Caco-2 (cell line): ENCODE results near the gene FES. TPM values are rescaled to one million over a fixed set of nuclear protein-coding genes. Genes with fewer than 3 reads are reported as not detected.

Source experiments
- BruUV-seq: library from RNA; stranded (reverse); fragments of 400-500 nt; replicated peaks from 2 replicates; lab custom pipeline; 2021; lab: Mats Ljungman, UMichigan
- CTCF ChIA-PET: fragments of 300-600 bp; sonication (Branson Sonifier 250); formaldehyde crosslinking; loops from one replicate; lab custom pipeline; 2022; ENCODE audit warnings: antibody characterized with exemption; lab: Charles Lee
- POLR2A ChIA-PET: fragments of 300-600 bp; sonication (Branson Sonifier 250); formaldehyde crosslinking; loops from one replicate; lab custom pipeline; 2022; ENCODE audit warnings: antibody characterized with exemption; lab: Charles Lee
- DNase-seq, 2 experiments: peaks; one replicate each; pipeline versions ENCODE4 v3.0.0 to v3.0.0-alpha.2; 2020 to 2022
- H3K27me3 ChIP-seq: replicated peaks from 2 replicates; pipeline ENCODE4 v1.6.0; 2011; ENCODE audit warnings: low read length; ENCODE audit not compliant: control insufficient read depth, insufficient read depth
- H3K36me3 ChIP-seq: 2 replicates; pipeline ENCODE4 v1.5.1; 2011; ENCODE audit warnings: low read length; ENCODE audit not compliant: control insufficient read depth, insufficient read depth
- H3K4me1 ChIP-seq: fragments of 250-450 bp; sonication (Bioruptor Pico); 2 replicates; pipeline ENCODE4 v1.5.1; 2020; ENCODE audit warnings: mild to moderate bottlenecking
- H3K4me3 ChIP-seq: 2 replicates; pipeline ENCODE4 v1.5.1; 2011; ENCODE audit warnings: low read depth, mild to moderate bottlenecking, control low read depth, low read length
- H3K9me3 ChIP-seq: fragments of 250-450 bp; sonication (Bioruptor Pico); 2 replicates; pipeline ENCODE4 v1.5.1; 2020; ENCODE audit warnings: mild to moderate bottlenecking, moderate library complexity
- H3K27ac Mint-ChIP-seq: one replicate; pipeline ENCODE4 v1.8.0; 2022; ENCODE audit warnings: mixed read lengths; ENCODE audit not compliant: unreplicated experiment
- H3K27me3 Mint-ChIP-seq: one replicate; pipeline ENCODE4 v1.8.0; 2022; ENCODE audit warnings: mixed read lengths; ENCODE audit not compliant: insufficient read depth, unreplicated experiment
- H3K36me3 Mint-ChIP-seq: one replicate; pipeline ENCODE4 v1.8.0; 2022; ENCODE audit warnings: mild to moderate bottlenecking, mixed read lengths; ENCODE audit not compliant: insufficient read depth, unreplicated experiment
- H3K4me1 Mint-ChIP-seq: one replicate; pipeline ENCODE4 v1.8.0; 2022; ENCODE audit warnings: low read depth, mixed read lengths; ENCODE audit not compliant: unreplicated experiment
- H3K4me3 Mint-ChIP-seq: one replicate; pipeline ENCODE4 v1.8.0; 2022; ENCODE audit warnings: mild to moderate bottlenecking, moderate library complexity, mixed read lengths; ENCODE audit not compliant: unreplicated experiment
- H3K9me3 Mint-ChIP-seq: one replicate; pipeline ENCODE4 v1.8.0; 2022; ENCODE audit warnings: mixed read lengths; ENCODE audit not compliant: unreplicated experiment
- intact Hi-C: fragments of 100-400 bp; cut with micrococcal nuclease; formaldehyde crosslinking; loops from one replicate; pipeline ENCODE4 v1.10.0; 2022; ENCODE audit not compliant: unreplicated experiment
- total RNA-seq: library from RNA; stranded (reverse); gene quantifications from 2 replicates; pipeline ENCODE4 v1.2.3, GENCODE V29; 2022
- TF ChIP-seq, protein P1 (sequence below), 2 experiments: fragments of 200-600 bp in 1 of 2; IDR thresholded peaks; 1 replicate in 1 of 2; 2 replicates in 1 of 2; pipeline versions ENCODE4 v1.5.1 to v1.8.0; 2011 to 2022; ENCODE audit warnings: antibody characterized with exemption in 1 of 2, control low read depth in 1 of 2, inconsistent platforms in 1 of 2, low read depth in 1 of 2, low read length in 1 of 2, mild to moderate bottlenecking in 1 of 2, moderate library complexity in 1 of 2; ENCODE audit not compliant: insufficient read depth in 1 of 2, severe bottlenecking in 1 of 2, unreplicated experiment in 1 of 2

The FES gene
- total RNA-seq, 1 experiment from 2014 or later: 1.7 TPM

DNA sequence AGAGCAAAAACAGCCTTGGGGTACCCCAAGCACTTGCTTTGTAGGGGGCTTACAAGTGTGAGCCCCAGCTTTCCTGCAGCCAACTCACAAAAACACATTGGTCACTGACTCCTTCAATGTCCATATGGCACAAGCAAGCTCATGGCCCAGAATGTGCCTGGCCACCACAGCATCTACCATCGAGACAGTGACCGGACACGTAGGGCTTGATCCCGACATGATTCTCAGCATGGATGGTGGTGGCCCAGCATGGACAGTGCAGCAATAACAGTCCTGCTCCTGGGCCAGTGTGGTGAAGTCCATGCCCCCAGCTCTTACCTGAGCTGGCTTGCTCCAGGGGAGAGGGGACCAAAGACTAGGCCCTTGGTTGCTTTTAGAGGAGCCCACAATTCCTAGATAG is 56.7 kb downstream of the FES start:
- Mint-ChIP-seq H3K4me1 (peaks cover 5% of the 10 kb centered on the region), H3K27ac (no peak overlapping the region), H3K36me3 (peaks cover 64% of the 10 kb centered on the region), H3K4me3 (no peak overlapping the region), H3K9me3 (no peaks in the 10 kb centered on the region), H3K27me3 (no peaks in the 10 kb centered on the region)
- 0 out of 2 replicates have a peak, but pooled peaks cover 2% of the 10 kb centered on the region for H3K4me1 ChIP-seq
- no peaks in the 10 kb centered on the region for H3K9me3 ChIP-seq
- ChIA-PET CTCF (no interaction called here), POLR2A (no interaction called here)
- H3K36me3 ChIP-seq: peaks cover 2% of the 10 kb centered on the region; the same call in 1 of the 2 replicates
- no peak overlapping the region for H3K4me3 ChIP-seq
- TF ChIP-seq, protein P1, sequence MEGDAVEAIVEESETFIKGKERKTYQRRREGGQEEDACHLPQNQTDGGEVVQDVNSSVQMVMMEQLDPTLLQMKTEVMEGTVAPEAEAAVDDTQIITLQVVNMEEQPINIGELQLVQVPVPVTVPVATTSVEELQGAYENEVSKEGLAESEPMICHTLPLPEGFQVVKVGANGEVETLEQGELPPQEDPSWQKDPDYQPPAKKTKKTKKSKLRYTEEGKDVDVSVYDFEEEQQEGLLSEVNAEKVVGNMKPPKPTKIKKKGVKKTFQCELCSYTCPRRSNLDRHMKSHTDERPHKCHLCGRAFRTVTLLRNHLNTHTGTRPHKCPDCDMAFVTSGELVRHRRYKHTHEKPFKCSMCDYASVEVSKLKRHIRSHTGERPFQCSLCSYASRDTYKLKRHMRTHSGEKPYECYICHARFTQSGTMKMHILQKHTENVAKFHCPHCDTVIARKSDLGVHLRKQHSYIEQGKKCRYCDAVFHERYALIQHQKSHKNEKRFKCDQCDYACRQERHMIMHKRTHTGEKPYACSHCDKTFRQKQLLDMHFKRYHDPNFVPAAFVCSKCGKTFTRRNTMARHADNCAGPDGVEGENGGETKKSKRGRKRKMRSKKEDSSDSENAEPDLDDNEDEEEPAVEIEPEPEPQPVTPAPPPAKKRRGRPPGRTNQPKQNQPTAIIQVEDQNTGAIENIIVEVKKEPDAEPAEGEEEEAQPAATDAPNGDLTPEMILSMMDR (IDR thresholded peaks at IDR 0.05; ENCODE audit: insufficient read depth in 1 of 2, low read depth in 1 of 2, low read length in 1 of 2, severe bottlenecking in 1 of 2, unreplicated experiment in 1 of 2): no peak
- no peaks in the 10 kb centered on the region for H3K27me3 ChIP-seq
- no TSS peak for BruUV-seq
- no peak for DNase-seq
- intact Hi-C loops: no loop called here

DNA sequence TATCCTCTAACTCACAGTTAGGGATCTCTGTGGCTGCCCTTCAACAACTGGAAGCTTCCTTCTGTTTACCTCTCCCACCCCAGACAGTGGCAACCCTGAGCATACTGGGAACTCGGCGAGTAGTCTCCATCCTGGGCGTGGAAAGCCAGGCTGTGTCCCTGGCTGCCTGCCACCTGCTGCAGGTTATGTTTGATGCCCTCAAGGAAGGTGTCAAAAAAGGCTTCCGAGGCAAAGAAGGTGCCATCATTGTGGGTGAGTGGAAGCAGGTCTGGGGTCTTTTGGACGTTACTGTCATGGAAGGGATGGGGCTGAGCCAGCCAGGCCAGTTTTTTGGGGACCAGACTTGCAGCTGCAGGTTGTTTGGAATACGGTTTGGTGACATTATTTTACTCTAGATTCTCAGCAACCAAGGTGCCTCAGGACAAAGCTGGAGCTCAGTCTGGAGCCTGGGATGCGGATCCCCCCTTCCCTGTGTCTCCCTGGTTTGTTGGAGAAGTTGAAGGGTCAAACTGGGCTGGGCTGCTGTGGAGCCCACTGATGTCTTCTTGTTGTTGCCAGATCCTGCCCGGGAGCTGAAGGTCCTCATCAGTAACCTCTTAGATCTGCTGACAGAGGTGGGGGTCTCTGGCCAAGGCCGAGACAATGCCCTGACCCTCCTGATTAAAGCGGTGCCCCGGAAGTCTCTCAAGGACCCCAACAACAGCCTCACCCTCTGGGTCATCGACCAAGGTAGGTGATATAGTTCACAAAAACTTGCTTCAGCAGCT is 58.2 kb downstream of the FES start:
- no peak for DNase-seq
- H3K4me3 Mint-ChIP-seq: no peak overlapping the region
- TF ChIP-seq, protein P1 (IDR thresholded peaks at IDR 0.05; ENCODE audit: insufficient read depth in 1 of 2, low read depth in 1 of 2, low read length in 1 of 2, severe bottlenecking in 1 of 2, unreplicated experiment in 1 of 2): no peak
- H3K9me3 Mint-ChIP-seq: no peaks in the 10 kb centered on the region
- peaks cover 3% of the 10 kb centered on the region; the same call in 1 of the 2 replicates for H3K36me3 ChIP-seq
- H3K4me1 Mint-ChIP-seq: no peaks in the 10 kb centered on the region
- no peaks in the 10 kb centered on the region for H3K9me3 ChIP-seq
- no peak overlapping the region for H3K4me3 ChIP-seq
- POLR2A ChIA-PET: interaction anchor here (1.4 kb wide), 1 partner anchor 12 kb away, joined by 15 read pairs; the partner anchor contains the start of gene RCCD1
- H3K36me3 Mint-ChIP-seq: peaks cover 54% of the 10 kb centered on the region
- BruUV-seq: no TSS peak
- CTCF ChIA-PET: interaction anchor here (1.0 to 1.8 kb wide), 3 partner anchors 8 to 11 kb away, joined by 3 to 5 read pairs (median 4); partner anchors contain the start of genes HDDC3 and UNC45A
- no peak overlapping the region for H3K27ac Mint-ChIP-seq
- H3K27me3 ChIP-seq: no peaks in the 10 kb centered on the region
- intact Hi-C loops: no loop called here
- H3K27me3 Mint-ChIP-seq: no peaks in the 10 kb centered on the region
- H3K4me1 ChIP-seq: no peaks in the 10 kb centered on the region

DNA sequence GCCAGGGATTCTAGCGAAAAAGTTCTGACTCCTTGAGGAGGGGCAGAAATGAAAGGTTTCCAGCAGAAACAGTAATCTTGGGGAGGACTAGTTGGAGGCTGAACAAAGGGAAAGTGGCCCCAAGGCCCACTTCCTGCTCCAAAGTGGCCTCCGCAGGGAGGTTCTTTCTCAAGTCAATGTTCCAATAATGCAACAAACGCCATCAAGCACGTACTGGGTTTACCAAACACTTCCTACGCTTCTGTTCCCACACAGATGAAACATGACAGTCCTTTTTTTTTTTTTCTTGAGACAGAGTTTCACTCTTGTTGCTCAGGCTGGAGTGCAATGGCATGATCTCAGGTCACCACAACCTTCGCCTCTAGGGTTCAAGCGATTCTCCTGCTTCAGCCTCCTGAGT is 60.8 kb downstream of the FES start:
- Mint-ChIP-seq H3K36me3 (peaks cover 61% of the 10 kb centered on the region), H3K4me1 (no peaks in the 10 kb centered on the region), H3K9me3 (no peaks in the 10 kb centered on the region), H3K27ac (no peak overlapping the region), H3K27me3 (no peaks in the 10 kb centered on the region), H3K4me3 (no peak overlapping the region)
- Histone ChIP-seq H3K36me3 (peaks cover 1% of the 10 kb centered on the region; the same call in 1 of the 2 replicates), H3K4me3 (no peak overlapping the region), H3K9me3 (no peaks in the 10 kb centered on the region), H3K27me3 (no peaks in the 10 kb centered on the region), H3K4me1 (no peaks in the 10 kb centered on the region)
- intact Hi-C loops: no loop called here
- TF ChIP-seq, protein P1 (IDR thresholded peaks at IDR 0.05; ENCODE audit: insufficient read depth in 1 of 2, low read depth in 1 of 2, low read length in 1 of 2, severe bottlenecking in 1 of 2, unreplicated experiment in 1 of 2): no peak
- no TSS peak for BruUV-seq
- ChIA-PET POLR2A (no interaction called here), CTCF (no interaction called here)
- no peak for DNase-seq

Other genes with a start within 250 kb of the FES start
- gene BLM, start 167.2 kb upstream of the FES start, total RNA-seq: 15.6 and 18.1 TPM in 2 replicates
- gene FURIN, start 15.9 kb upstream of the FES start, total RNA-seq: 41.5 and 43.0 TPM in 2 replicates
- gene MAN2A2, start 18.8 kb downstream of the FES start, total RNA-seq: 64.9 and 69.8 TPM in 2 replicates
- gene HDDC3, start 48.0 kb downstream of the FES start, total RNA-seq: 20.0 and 21.6 TPM in 2 replicates
- 62.6 and 63.8 TPM in 2 replicates for gene UNC45A, start 50.8 kb downstream of the FES start, total RNA-seq
- 26.1 and 29.6 TPM in 2 replicates for gene RCCD1, start 70.4 kb downstream of the FES start, total RNA-seq
- 142 and 145 TPM in 2 replicates for gene PRC1, start 110.0 kb downstream of the FES start, total RNA-seq
- gene VPS33B, start 138.1 kb downstream of the FES start, total RNA-seq: 13.3 and 13.7 TPM in 2 replicates
- not detected in 2 replicates for gene SV2B, start 215.8 kb downstream of the FES start, total RNA-seq